Measurements from ENCODE around the gene CSTA.

Gene CSTA

DNA sequence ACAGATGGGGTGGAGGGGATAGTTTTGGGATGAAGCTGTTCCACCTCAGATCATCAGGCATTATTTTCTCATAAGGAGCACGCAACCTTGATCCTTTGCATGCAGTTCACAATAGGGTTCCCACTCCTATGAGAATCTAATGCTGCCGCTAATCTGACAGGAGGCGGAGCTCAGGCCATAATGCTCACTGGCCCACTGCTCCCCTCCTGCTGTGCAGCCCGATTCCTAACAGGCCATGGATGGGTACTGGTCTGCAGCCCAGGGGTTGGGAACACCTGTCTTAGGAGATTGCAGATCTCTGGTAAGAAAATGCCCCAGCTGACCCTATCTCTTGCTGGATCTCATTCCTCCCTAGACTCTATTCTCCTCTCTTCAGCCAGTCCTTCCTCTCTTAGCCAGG, 6.8 kb downstream of the CSTA start:
- H3K9me3 ChIP-seq (ENCODE audit: control insufficient read depth, insufficient read depth, low read length): no peaks in the 10 kb centered on the region
- H3K36me3 ChIP-seq (ENCODE audit: control insufficient read depth, insufficient read depth, low read length): no peaks in the 10 kb centered on the region
- H3K9ac ChIP-seq (ENCODE audit: low read depth, low read length): no peak overlapping the region
- no peaks in the 10 kb centered on the region for H3K27me3 ChIP-seq (ENCODE audit: control insufficient read depth, insufficient read depth, low read length)
- H3K4me1 ChIP-seq (ENCODE audit: control insufficient read depth, insufficient read depth, low read length): no peaks in the 10 kb centered on the region
- H3K4me3 ChIP-seq (ENCODE audit: low read depth, low read length): no peak overlapping the region

DNA sequence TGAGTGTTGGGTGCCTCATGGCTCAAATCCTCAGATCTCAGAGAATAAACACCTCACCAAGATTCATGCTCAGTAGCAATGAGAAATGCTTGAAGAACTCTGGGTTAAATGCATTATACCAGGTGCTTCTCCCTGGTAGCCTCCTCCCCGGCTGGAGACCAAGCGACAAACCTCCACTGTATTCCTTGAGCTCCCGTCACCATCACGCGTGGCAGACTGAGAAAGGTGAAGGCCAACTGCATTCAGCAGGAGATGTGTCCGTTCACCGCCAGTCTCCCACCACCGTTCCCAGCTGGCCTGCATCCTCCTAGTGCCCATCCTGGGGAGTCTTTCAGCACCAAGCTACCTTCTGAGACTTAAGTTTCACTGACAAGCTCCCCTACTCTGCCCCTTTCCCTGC, 7.5 kb downstream of the CSTA start:
- Histone ChIP-seq H3K4me3 (ENCODE audit: low read depth, low read length) (no peak overlapping the region), H3K9ac (ENCODE audit: low read depth, low read length) (no peak overlapping the region), H3K4me1 (ENCODE audit: control insufficient read depth, insufficient read depth, low read length) (no peaks in the 10 kb centered on the region), H3K36me3 (ENCODE audit: control insufficient read depth, insufficient read depth, low read length) (no peaks in the 10 kb centered on the region), H3K27me3 (ENCODE audit: control insufficient read depth, insufficient read depth, low read length) (no peaks in the 10 kb centered on the region), H3K9me3 (ENCODE audit: control insufficient read depth, insufficient read depth, low read length) (no peaks in the 10 kb centered on the region)

- no peaks in the 10 kb centered on the region for H3K27me3 ChIP-seq (ENCODE audit: control insufficient read depth, insufficient read depth, low read length)
- H3K9me3 ChIP-seq (ENCODE audit: control insufficient read depth, insufficient read depth, low read length): no peaks in the 10 kb centered on the region
- H3K36me3 ChIP-seq (ENCODE audit: control insufficient read depth, insufficient read depth, low read length): no peaks in the 10 kb centered on the region
- no peak overlapping the region for H3K9ac ChIP-seq (ENCODE audit: low read depth, low read length)
- H3K4me3 ChIP-seq (ENCODE audit: low read depth, low read length): no peak overlapping the region
- H3K4me1 ChIP-seq (ENCODE audit: control insufficient read depth, insufficient read depth, low read length): no peaks in the 10 kb centered on the region
Observed at GRCh38 chr3:122342803-122343202, 17.8 kb downstream of the CSTA start.

- Histone ChIP-seq H3K36me3 (ENCODE audit: control insufficient read depth, insufficient read depth, low read length) (no peaks in the 10 kb centered on the region), H3K4me3 (ENCODE audit: low read depth, low read length) (no peak overlapping the region), H3K9ac (ENCODE audit: low read depth, low read length) (no peak overlapping the region), H3K4me1 (ENCODE audit: control insufficient read depth, insufficient read depth, low read length) (no peaks in the 10 kb centered on the region), H3K9me3 (ENCODE audit: control insufficient read depth, insufficient read depth, low read length) (no peaks in the 10 kb centered on the region), H3K27me3 (ENCODE audit: control insufficient read depth, insufficient read depth, low read length) (no peaks in the 10 kb centered on the region)
Observed at GRCh38 chr3:122343654-122344053, 18.6 kb downstream of the CSTA start.

DNA sequence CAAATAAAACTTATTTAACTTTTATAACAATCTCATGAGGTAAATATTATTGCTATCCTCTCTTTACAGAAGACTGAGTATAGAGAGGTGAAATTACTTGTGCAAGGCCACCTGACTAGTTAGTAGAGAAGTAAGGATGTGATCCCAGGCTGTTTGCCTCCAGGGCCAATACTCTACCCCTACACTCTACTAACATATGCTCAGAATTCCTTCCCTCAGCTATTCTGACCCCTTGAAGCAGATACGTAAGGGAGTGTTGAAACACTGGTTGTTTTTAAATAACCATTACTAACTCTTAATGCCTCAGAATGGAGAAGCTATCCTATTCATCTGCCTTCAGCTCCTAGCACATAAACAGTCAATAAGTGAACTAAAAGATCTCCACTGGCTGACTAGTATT, 24.1 kb downstream of the CSTA start:
- Histone ChIP-seq H3K36me3 (ENCODE audit: control insufficient read depth, insufficient read depth, low read length) (no peaks in the 10 kb centered on the region), H3K9ac (ENCODE audit: low read depth, low read length) (no peak overlapping the region), H3K9me3 (ENCODE audit: control insufficient read depth, insufficient read depth, low read length) (no peaks in the 10 kb centered on the region), H3K27me3 (ENCODE audit: control insufficient read depth, insufficient read depth, low read length) (no peaks in the 10 kb centered on the region), H3K4me3 (ENCODE audit: low read depth, low read length) (no peak overlapping the region), H3K4me1 (ENCODE audit: control insufficient read depth, insufficient read depth, low read length) (no peaks in the 10 kb centered on the region)

GRCh38 chr3:122350814-122351418, 25.9 kb downstream of the CSTA start:
- H3K9ac ChIP-seq (ENCODE audit: low read depth, low read length): no peak overlapping the region
- no peaks in the 10 kb centered on the region for H3K9me3 ChIP-seq (ENCODE audit: control insufficient read depth, insufficient read depth, low read length)
- H3K4me1 ChIP-seq (ENCODE audit: control insufficient read depth, insufficient read depth, low read length): no peaks in the 10 kb centered on the region
- no peaks in the 10 kb centered on the region for H3K27me3 ChIP-seq (ENCODE audit: control insufficient read depth, insufficient read depth, low read length)
- H3K4me3 ChIP-seq (ENCODE audit: low read depth, low read length): no peak overlapping the region
- no peaks in the 10 kb centered on the region for H3K36me3 ChIP-seq (ENCODE audit: control insufficient read depth, insufficient read depth, low read length)

- Histone ChIP-seq H3K27me3 (ENCODE audit: control insufficient read depth, insufficient read depth, low read length) (no peaks in the 10 kb centered on the region), H3K9ac (ENCODE audit: low read depth, low read length) (no peak overlapping the region), H3K36me3 (ENCODE audit: control insufficient read depth, insufficient read depth, low read length) (no peaks in the 10 kb centered on the region), H3K4me3 (ENCODE audit: low read depth, low read length) (no peak overlapping the region), H3K4me1 (ENCODE audit: control insufficient read depth, insufficient read depth, low read length) (no peaks in the 10 kb centered on the region), H3K9me3 (ENCODE audit: control insufficient read depth, insufficient read depth, low read length) (no peaks in the 10 kb centered on the region)
Observed at GRCh38 chr3:122351612-122352011, 26.6 kb downstream of the CSTA start.

DNA sequence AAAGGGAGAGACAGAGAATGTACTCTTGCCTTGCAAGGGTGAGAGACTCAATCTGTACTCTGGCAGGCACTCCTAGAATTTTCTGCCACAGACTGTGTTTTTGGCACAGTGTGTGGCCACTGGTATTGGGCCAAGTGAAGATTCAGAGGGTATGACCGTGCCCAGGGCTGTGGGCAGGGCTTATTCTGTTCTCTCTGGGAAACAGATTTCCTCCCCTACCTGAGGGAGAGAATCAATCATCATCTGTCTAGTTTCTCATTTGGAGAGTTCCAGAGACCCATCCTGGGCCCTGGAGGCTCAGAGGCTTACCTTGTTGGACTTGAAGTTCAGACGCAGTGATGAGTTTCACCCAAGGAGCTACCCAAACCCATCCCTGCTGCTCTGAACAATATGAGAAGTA, 28.2 kb downstream of the CSTA start:
- Histone ChIP-seq H3K27me3 (ENCODE audit: control insufficient read depth, insufficient read depth, low read length) (no peaks in the 10 kb centered on the region), H3K4me1 (ENCODE audit: control insufficient read depth, insufficient read depth, low read length) (no peaks in the 10 kb centered on the region), H3K9ac (ENCODE audit: low read depth, low read length) (no peak overlapping the region), H3K9me3 (ENCODE audit: control insufficient read depth, insufficient read depth, low read length) (no peaks in the 10 kb centered on the region), H3K36me3 (ENCODE audit: control insufficient read depth, insufficient read depth, low read length) (no peaks in the 10 kb centered on the region), H3K4me3 (ENCODE audit: low read depth, low read length) (no peak overlapping the region)

DNA sequence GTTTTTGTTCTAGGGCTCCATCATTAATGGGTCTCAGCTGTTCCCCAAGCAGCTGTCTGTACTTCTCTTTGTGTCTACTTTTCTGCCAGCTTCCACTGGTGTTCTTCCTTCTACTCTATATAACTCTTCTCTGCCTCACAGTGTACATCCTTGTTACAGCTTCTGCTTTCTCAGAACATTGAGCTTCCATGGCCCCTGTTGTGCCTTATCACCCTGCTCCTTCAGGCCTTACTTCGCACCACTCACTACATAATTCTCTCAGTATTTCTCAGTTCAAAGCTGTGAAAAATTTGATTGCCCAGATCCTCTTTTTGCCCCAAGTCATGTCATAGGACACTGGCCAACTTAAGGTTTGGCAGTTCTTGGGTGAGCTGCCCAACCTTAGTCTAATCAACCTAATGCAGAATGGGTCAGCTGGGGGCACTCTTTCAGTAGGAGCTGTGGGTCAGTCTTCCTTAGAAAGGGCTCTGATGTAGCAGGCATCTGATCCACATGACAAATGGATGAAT, 28.9 kb downstream of the CSTA start:
- H3K4me1 ChIP-seq (ENCODE audit: control insufficient read depth, insufficient read depth, low read length): no peaks in the 10 kb centered on the region
- H3K4me3 ChIP-seq (ENCODE audit: low read depth, low read length): no peak overlapping the region
- H3K9me3 ChIP-seq (ENCODE audit: control insufficient read depth, insufficient read depth, low read length): no peaks in the 10 kb centered on the region
- no peaks in the 10 kb centered on the region for H3K36me3 ChIP-seq (ENCODE audit: control insufficient read depth, insufficient read depth, low read length)
- H3K9ac ChIP-seq (ENCODE audit: low read depth, low read length): no peak overlapping the region
- no peaks in the 10 kb centered on the region for H3K27me3 ChIP-seq (ENCODE audit: control insufficient read depth, insufficient read depth, low read length)

DNA sequence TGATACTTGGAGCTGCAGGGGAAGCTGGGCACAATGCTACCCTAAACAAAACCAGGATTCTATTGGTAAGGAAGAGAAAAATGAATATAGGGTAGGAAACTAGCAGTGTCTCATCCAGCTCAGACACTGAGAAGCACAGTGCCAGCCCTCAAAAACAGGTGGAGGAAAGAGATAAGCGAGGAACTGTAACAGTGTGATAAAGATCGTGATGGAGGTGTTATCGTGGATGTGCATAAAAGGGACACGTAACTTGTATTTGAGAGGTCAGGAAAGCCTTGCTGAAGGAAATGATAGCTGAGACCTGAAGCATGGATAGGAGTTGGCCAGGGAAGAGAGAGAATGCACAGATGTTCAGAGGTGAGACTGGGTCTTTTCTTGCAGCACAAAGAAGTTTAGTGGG, 30.6 kb downstream of the CSTA start:
- Histone ChIP-seq H3K9ac (ENCODE audit: low read depth, low read length) (no peak overlapping the region), H3K9me3 (ENCODE audit: control insufficient read depth, insufficient read depth, low read length) (no peaks in the 10 kb centered on the region), H3K4me3 (ENCODE audit: low read depth, low read length) (no peak overlapping the region), H3K36me3 (ENCODE audit: control insufficient read depth, insufficient read depth, low read length) (no peaks in the 10 kb centered on the region), H3K27me3 (ENCODE audit: control insufficient read depth, insufficient read depth, low read length) (no peaks in the 10 kb centered on the region), H3K4me1 (ENCODE audit: control insufficient read depth, insufficient read depth, low read length) (no peaks in the 10 kb centered on the region)

DNA sequence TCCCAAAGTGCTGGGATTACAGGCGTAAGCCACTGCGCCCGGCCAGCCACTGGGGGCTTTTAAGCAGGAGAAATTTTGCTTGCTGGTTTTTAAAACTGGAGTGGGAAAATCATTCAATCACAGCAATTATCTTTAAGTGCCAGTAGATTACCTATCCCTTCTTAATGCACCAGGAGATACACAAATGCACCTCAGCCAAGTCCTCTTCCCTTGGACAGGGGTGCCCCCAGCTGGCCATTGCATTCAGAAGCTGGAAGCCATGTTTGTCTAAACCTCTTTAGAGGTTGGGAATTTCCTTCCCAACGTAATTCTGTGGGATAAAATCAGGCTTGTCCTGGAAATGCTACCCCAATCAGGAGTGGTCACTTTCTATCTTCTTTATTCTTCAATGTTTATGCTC, 31.4 kb downstream of the CSTA start:
- Histone ChIP-seq H3K27me3 (ENCODE audit: control insufficient read depth, insufficient read depth, low read length) (no peaks in the 10 kb centered on the region), H3K4me1 (ENCODE audit: control insufficient read depth, insufficient read depth, low read length) (no peaks in the 10 kb centered on the region), H3K9me3 (ENCODE audit: control insufficient read depth, insufficient read depth, low read length) (no peaks in the 10 kb centered on the region), H3K9ac (ENCODE audit: low read depth, low read length) (no peak overlapping the region), H3K4me3 (ENCODE audit: low read depth, low read length) (no peak overlapping the region), H3K36me3 (ENCODE audit: control insufficient read depth, insufficient read depth, low read length) (no peaks in the 10 kb centered on the region)

GRCh38 chr3:122357828-122358702, 33.0 kb downstream of the CSTA start:
- Histone ChIP-seq H3K4me3 (ENCODE audit: low read depth, low read length) (no peak overlapping the region), H3K9me3 (ENCODE audit: control insufficient read depth, insufficient read depth, low read length) (no peaks in the 10 kb centered on the region), H3K36me3 (ENCODE audit: control insufficient read depth, insufficient read depth, low read length) (no peaks in the 10 kb centered on the region), H3K4me1 (ENCODE audit: control insufficient read depth, insufficient read depth, low read length) (no peaks in the 10 kb centered on the region), H3K9ac (ENCODE audit: low read depth, low read length) (no peak overlapping the region), H3K27me3 (ENCODE audit: control insufficient read depth, insufficient read depth, low read length) (no peaks in the 10 kb centered on the region)

All from iPS-15b (cell line).